Stomach (tissue), 9 donors: ENCODE results near the gene ZNF526. TPM values are rescaled to one million over a fixed set of nuclear protein-coding genes. Genes with fewer than 3 reads are reported as not detected.

Experiments
- DNase-seq, 2 donors: peaks; one replicate each; pipeline versions ENCODE4 v3.0.0 to v3.0.0-alpha.2; 2013 to 2019
- H3K27ac ChIP-seq, 5 donors: fragments of 200-600 bp in 4 of 5; sonication (generic) in 4 of 5; one replicate each; pipeline ENCODE4 v1.5.1; 2013 to 2019; ENCODE audit warnings: mild to moderate bottlenecking in 1 of 5, moderate library complexity in 1 of 5
- H3K27me3 ChIP-seq, 3 donors: fragments of 200-600 bp; sonication (generic); one replicate each; pipeline ENCODE4 v1.5.1; 2017 to 2019; ENCODE audit warnings: mixed run types in 1 of 3
- H3K36me3 ChIP-seq, 4 donors: fragments of 200-600 bp; sonication (generic); 1 replicate in 3 of 4; 2 replicates in 1 of 4; pipeline ENCODE4 v1.5.1; 2016 to 2019
- H3K4me1 ChIP-seq, 4 donors: fragments of 200-600 bp; sonication (generic); one replicate each; pipeline ENCODE4 v1.5.1; 2016 to 2019
- H3K4me3 ChIP-seq, 4 donors: fragments of 200-600 bp; sonication (generic) in 3 of 4; one replicate each; pipeline ENCODE4 v1.5.1; 2016 to 2019; ENCODE audit warnings: mild to moderate bottlenecking in 1 of 4
- H3K9me3 ChIP-seq, 4 donors: fragments of 200-600 bp; sonication (generic); one replicate each; pipeline ENCODE4 v1.5.1; 2016 to 2019
- CTCF ChIP-seq, 7 experiments: fragments of 450-650 bp in 4 of 7; fragments of 200-600 bp in 3 of 7; sonication (generic) in 3 of 7; IDR thresholded peaks; one replicate each; pipeline ENCODE4 v1.5.1; 2016 to 2019; ENCODE audit warnings: antibody characterized with exemption in 7 of 7, control low read depth in 2 of 7, mild to moderate bottlenecking in 1 of 7
- EP300 ChIP-seq: sonication (generic); formaldehyde crosslinking; IDR thresholded peaks from one replicate; pipeline ENCODE4 v1.6.1; 2017; ENCODE audit warnings: antibody characterized with exemption
- POLR2A ChIP-seq, 4 donors: fragments of 450-650 bp; IDR thresholded peaks; one replicate each; pipeline ENCODE4 v1.6.1; 2016; ENCODE audit warnings: antibody characterized with exemption in 4 of 4, control low read depth in 2 of 4, mild to moderate bottlenecking in 1 of 4, moderate library complexity in 1 of 4
- POLR2AphosphoS5 ChIP-seq, 3 donors: sonication (generic); formaldehyde crosslinking; IDR thresholded peaks; one replicate each; pipeline ENCODE4 v1.6.1; 2016; ENCODE audit warnings: antibody characterized with exemption in 3 of 3
- WGBS, 5 donors: extraction: QIAGEN DNeasy Blood & Tissue Kit in 3 of 5; methylation state at CpG; one replicate each; pipeline versions ENCODE4 v1.1.5 to v1.1.7; 2013 to 2018; 5-methylcytosine and 5-hydroxymethylcytosine counted together
- intact Hi-C: fragments of 100-400 bp; cut with DNase I; formaldehyde crosslinking; loops from one replicate; pipeline ENCODE4 v1.15.1; 2023; ENCODE audit warnings: low total_unique reads
- polyA plus RNA-seq, 3 donors: library from polyadenylated mRNA; stranded (reverse); fragments of 200-250 nt; gene quantifications; one replicate each; pipeline ENCODE4 v1.2.3, GENCODE V29; 2013
- total RNA-seq, 5 donors: library from RNA; depleted of rRNA; stranded (reverse); fragments of >200 nt; gene quantifications; one replicate each; pipeline versions ENCODE4 v1.1.0 to v1.2.3, GENCODE V29; 2014 to 2016
- donor health status: healthy with polysubstance abuse.
- donor health status: Bipolar disorder and iron deficiency.
- donor health status: healthy.

The ZNF526 gene
- total and polyA plus RNA-seq, 8 donors: 2.4 to 12.0 (median 4.8) TPM

GRCh38 chr19:42173695-42174094, 46.4 kb upstream of the ZNF526 start:
- TF ChIP-seq CTCF (IDR thresholded peaks at IDR 0.05) (no peak), POLR2A (IDR thresholded peaks at IDR 0.05) (no peak), EP300 (no peak), POLR2AphosphoS5 (IDR thresholded peaks at IDR 0.05) (no peak)
- H3K27me3 ChIP-seq: peaks cover 0 to 85% (median 39%) of the 10 kb centered on the region in 3 donors

GRCh38 chr19:42174188-42174587, 45.9 kb upstream of the ZNF526 start:
- no peaks in the 10 kb centered on the region for H3K36me3 ChIP-seq
- no peak overlapping the region for H3K4me3 ChIP-seq
- 82 to 92% (median 88%) methylated on average over 11 of the region's 11 CpGs for WGBS, 5 donors
- no peak for DNase-seq
- no peaks in the 10 kb centered on the region for H3K9me3 ChIP-seq
- H3K4me1 ChIP-seq: peaks cover 12 to 23% (median 21%) of the 10 kb centered on the region in 4 donors
- H3K27ac ChIP-seq: no peak overlapping the region
- intact Hi-C loops: no loop called here
- H3K27me3 ChIP-seq: peaks cover 1 to 90% (median 44%) of the 10 kb centered on the region in 3 donors
- no peak for TF ChIP-seq EP300
- no peak for TF ChIP-seq POLR2AphosphoS5 (IDR thresholded peaks at IDR 0.05)
- no peak for TF ChIP-seq CTCF (IDR thresholded peaks at IDR 0.05)
- no peak for TF ChIP-seq POLR2A (IDR thresholded peaks at IDR 0.05)

More at GRCh38 chr19:42173695-42174094, 46.4 kb upstream of the ZNF526 start:
- no peaks in the 10 kb centered on the region for H3K9me3 ChIP-seq
- no peak for DNase-seq
- H3K27ac ChIP-seq: no peak overlapping the region
- H3K36me3 ChIP-seq: no peaks in the 10 kb centered on the region
- 65 to 82% (median 78%) methylated on average over 5 of the region's 5 CpGs for whole genome bisulfite sequencing, 5 donors
- peaks cover 12 to 23% (median 21%) of the 10 kb centered on the region in 4 donors for H3K4me1 ChIP-seq
- intact Hi-C loops: no loop called here
- H3K4me3 ChIP-seq: no peak overlapping the region

GRCh38 chr19:42174958-42175734, 45.0 kb upstream of the ZNF526 start:
- WGBS, 5 donors: 39 to 53% (median 42%) methylated on average over 6 of the region's 6 CpGs
- H3K27me3 ChIP-seq: peaks cover 5 to 94% (median 54%) of the 10 kb centered on the region in 3 donors
- H3K36me3 ChIP-seq: no peaks in the 10 kb centered on the region
- H3K4me3 ChIP-seq: peak overlapping the region in 1 of 4 donors; percentile 57
- intact Hi-C loops: no loop called here
- peaks cover 12 to 23% (median 21%) of the 10 kb centered on the region in 4 donors for H3K4me1 ChIP-seq
- no peak for DNase-seq
- H3K9me3 ChIP-seq: no peaks in the 10 kb centered on the region
- H3K27ac ChIP-seq: no peak overlapping the region
- TF ChIP-seq CTCF (IDR thresholded peaks at IDR 0.05): no peak
- no peak for TF ChIP-seq POLR2A (IDR thresholded peaks at IDR 0.05)
- TF ChIP-seq POLR2AphosphoS5 (IDR thresholded peaks at IDR 0.05): no peak
- no peak for TF ChIP-seq EP300

GRCh38 chr19:42175952-42176648, 44.0 kb upstream of the ZNF526 start:
- peak overlapping the region; percentile 50 to 58 (median 54) for H3K4me3 ChIP-seq
- H3K9me3 ChIP-seq: no peaks in the 10 kb centered on the region
- peak overlapping the region in 2 of 5 donors; percentile 8 to 49 for H3K27ac ChIP-seq
- no peaks in the 10 kb centered on the region for H3K36me3 ChIP-seq
- DNase-seq: peak in 1 of 2 donors; percentile 36
- peaks cover 12 to 23% (median 21%) of the 10 kb centered on the region in 4 donors for H3K4me1 ChIP-seq
- H3K27me3 ChIP-seq: peaks cover 5 to 96% (median 63%) of the 10 kb centered on the region in 3 donors
- WGBS, 5 donors: 1 to 4% (median 2%) methylated on average over 34 of the region's 34 CpGs
- TF ChIP-seq POLR2A (IDR thresholded peaks at IDR 0.05) (no peak), CTCF (IDR thresholded peaks at IDR 0.05) (no peak), POLR2AphosphoS5 (IDR thresholded peaks at IDR 0.05) (no peak), EP300 (no peak)
- intact Hi-C loops: no loop called here
